ENCODE results near the gene RABL3. TPM values are rescaled to one million over a fixed set of nuclear protein-coding genes. Genes with fewer than 3 reads are reported as not detected.
A peak's percentile ranks its signal among the peaks of the same experiment; 100 is the strongest.
"Not testable (repeated sequence)": the region's sequence is repeated elsewhere in the genome, so short reads cannot be mapped to it uniquely, and the experiment has no call there.

The RABL3 gene
- polyA plus RNA-seq, 1 donor, result 20.4 TPM

- H3K4me3 ChIP-seq (ENCODE audit: low read length); DNase-seq; H3K36me3 ChIP-seq (ENCODE audit: control insufficient read depth, insufficient read depth, low read length); H3K27ac ChIP-seq (ENCODE audit: low read length); H3K27me3 ChIP-seq (ENCODE audit: control insufficient read depth, insufficient read depth, low read length); H3K9me3 ChIP-seq (ENCODE audit: control insufficient read depth, low read depth, low read length): not testable (repeated sequence)
- peaks cover 18% of the 10 kb centered on the region for H3K4me1 ChIP-seq (ENCODE audit: control insufficient read depth, insufficient read depth, low read length)
- no CpG with 5 or more reads among the region's 7 CpGs for WGBS (ENCODE audit: insufficient coverage, low lambda C conversion rate)
Observed at GRCh38 chr3:120677193-120677592, 65.1 kb downstream of the RABL3 start.

GRCh38 chr3:120673116-120673515 lies 69.2 kb downstream of the RABL3 start:
- Histone ChIP-seq H3K4me3 (ENCODE audit: low read length) (no peak overlapping the region), H3K36me3 (ENCODE audit: control insufficient read depth, insufficient read depth, low read length) (peaks cover 3% of the 10 kb centered on the region), H3K27me3 (ENCODE audit: control insufficient read depth, insufficient read depth, low read length) (no peaks in the 10 kb centered on the region), H3K9me3 (ENCODE audit: control insufficient read depth, low read depth, low read length) (no peaks in the 10 kb centered on the region), H3K4me1 (ENCODE audit: control insufficient read depth, insufficient read depth, low read length) (peaks cover 5% of the 10 kb centered on the region), H3K27ac (ENCODE audit: low read length) (no peak overlapping the region)
- no peak for DNase-seq
- 0% methylated on average over 1 of the region's 2 CpGs for WGBS (ENCODE audit: insufficient coverage, low lambda C conversion rate)

GRCh38 chr3:120670576-120670975 lies 71.7 kb downstream of the RABL3 start:
- Histone ChIP-seq H3K4me3 (ENCODE audit: low read length) (no peak overlapping the region), H3K4me1 (ENCODE audit: control insufficient read depth, insufficient read depth, low read length) (peaks cover 3% of the 10 kb centered on the region), H3K9me3 (ENCODE audit: control insufficient read depth, low read depth, low read length) (no peaks in the 10 kb centered on the region), H3K27ac (ENCODE audit: low read length) (no peak overlapping the region), H3K36me3 (ENCODE audit: control insufficient read depth, insufficient read depth, low read length) (peaks cover 3% of the 10 kb centered on the region), H3K27me3 (ENCODE audit: control insufficient read depth, insufficient read depth, low read length) (no peaks in the 10 kb centered on the region)
- DNase-seq, result no peak
- 100% methylated on average over 1 of the region's 2 CpGs for WGBS (ENCODE audit: insufficient coverage, low lambda C conversion rate)

- no peaks in the 10 kb centered on the region for H3K27me3 ChIP-seq (ENCODE audit: control insufficient read depth, insufficient read depth, low read length)
- no peak for DNase-seq
- H3K27ac ChIP-seq (ENCODE audit: low read length), result no peak overlapping the region
- no peaks in the 10 kb centered on the region for H3K9me3 ChIP-seq (ENCODE audit: control insufficient read depth, low read depth, low read length)
- H3K4me3 ChIP-seq (ENCODE audit: low read length), result no peak overlapping the region
- H3K36me3 ChIP-seq (ENCODE audit: control insufficient read depth, insufficient read depth, low read length), result no peaks in the 10 kb centered on the region
- peaks cover 5% of the 10 kb centered on the region for H3K4me1 ChIP-seq (ENCODE audit: control insufficient read depth, insufficient read depth, low read length)
Observed at GRCh38 chr3:120664926-120665325, 77.4 kb downstream of the RABL3 start.

GRCh38 chr3:120661945-120662344 lies 80.4 kb downstream of the RABL3 start:
- Histone ChIP-seq H3K4me3 (ENCODE audit: low read length) (no peak overlapping the region), H3K27ac (ENCODE audit: low read length) (no peak overlapping the region), H3K36me3 (ENCODE audit: control insufficient read depth, insufficient read depth, low read length) (no peaks in the 10 kb centered on the region), H3K9me3 (ENCODE audit: control insufficient read depth, low read depth, low read length) (peaks cover 5% of the 10 kb centered on the region), H3K4me1 (ENCODE audit: control insufficient read depth, insufficient read depth, low read length) (peaks cover 5% of the 10 kb centered on the region), H3K27me3 (ENCODE audit: control insufficient read depth, insufficient read depth, low read length) (no peaks in the 10 kb centered on the region)
- no CpG with 5 or more reads among the region's 5 CpGs for WGBS (ENCODE audit: insufficient coverage, low lambda C conversion rate)
- DNase-seq, result no peak

- peaks cover 5% of the 10 kb centered on the region for H3K4me1 ChIP-seq (ENCODE audit: control insufficient read depth, insufficient read depth, low read length)
- no peaks in the 10 kb centered on the region for H3K27me3 ChIP-seq (ENCODE audit: control insufficient read depth, insufficient read depth, low read length)
- no peak for DNase-seq
- WGBS (ENCODE audit: insufficient coverage, low lambda C conversion rate), result 36% methylated on average over 2 of the region's 2 CpGs
- no peak overlapping the region for H3K4me3 ChIP-seq (ENCODE audit: low read length)
- no peak overlapping the region for H3K27ac ChIP-seq (ENCODE audit: low read length)
- no peaks in the 10 kb centered on the region for H3K36me3 ChIP-seq (ENCODE audit: control insufficient read depth, insufficient read depth, low read length)
- peaks cover 5% of the 10 kb centered on the region for H3K9me3 ChIP-seq (ENCODE audit: control insufficient read depth, low read depth, low read length)
Observed at GRCh38 chr3:120661106-120661905, 81.0 kb downstream of the RABL3 start.

- Histone ChIP-seq H3K27me3 (ENCODE audit: control insufficient read depth, insufficient read depth, low read length) (no peaks in the 10 kb centered on the region), H3K4me3 (ENCODE audit: low read length) (no peak overlapping the region), H3K27ac (ENCODE audit: low read length) (no peak overlapping the region), H3K9me3 (ENCODE audit: control insufficient read depth, low read depth, low read length) (peaks cover 5% of the 10 kb centered on the region), H3K4me1 (ENCODE audit: control insufficient read depth, insufficient read depth, low read length) (no peaks in the 10 kb centered on the region), H3K36me3 (ENCODE audit: control insufficient read depth, insufficient read depth, low read length) (no peaks in the 10 kb centered on the region)
- no peak for DNase-seq
- WGBS (ENCODE audit: insufficient coverage, low lambda C conversion rate), result no CpG with 5 or more reads among the region's 2 CpGs
Observed at GRCh38 chr3:120659834-120660233, 82.5 kb downstream of the RABL3 start.

GRCh38 chr3:120659285-120659684 lies 83.0 kb downstream of the RABL3 start:
- no peaks in the 10 kb centered on the region for H3K36me3 ChIP-seq (ENCODE audit: control insufficient read depth, insufficient read depth, low read length)
- no peak for DNase-seq
- no peak overlapping the region for H3K27ac ChIP-seq (ENCODE audit: low read length)
- no peaks in the 10 kb centered on the region for H3K27me3 ChIP-seq (ENCODE audit: control insufficient read depth, insufficient read depth, low read length)
- peaks cover 5% of the 10 kb centered on the region for H3K9me3 ChIP-seq (ENCODE audit: control insufficient read depth, low read depth, low read length)
- H3K4me1 ChIP-seq (ENCODE audit: control insufficient read depth, insufficient read depth, low read length), result no peaks in the 10 kb centered on the region
- no peak overlapping the region for H3K4me3 ChIP-seq (ENCODE audit: low read length)
- WGBS (ENCODE audit: insufficient coverage, low lambda C conversion rate), result no CpG with 5 or more reads among the region's 1 CpG

- no peaks in the 10 kb centered on the region for H3K27me3 ChIP-seq (ENCODE audit: control insufficient read depth, insufficient read depth, low read length)
- no peak for DNase-seq
- peaks cover 8% of the 10 kb centered on the region for H3K4me1 ChIP-seq (ENCODE audit: control insufficient read depth, insufficient read depth, low read length)
- H3K9me3 ChIP-seq (ENCODE audit: control insufficient read depth, low read depth, low read length), result no peaks in the 10 kb centered on the region
- no peak overlapping the region for H3K27ac ChIP-seq (ENCODE audit: low read length)
- no CpG with 5 or more reads among the region's 5 CpGs for WGBS (ENCODE audit: insufficient coverage, low lambda C conversion rate)
- H3K36me3 ChIP-seq (ENCODE audit: control insufficient read depth, insufficient read depth, low read length), result peaks cover 2% of the 10 kb centered on the region
- no peak overlapping the region for H3K4me3 ChIP-seq (ENCODE audit: low read length)
Observed at GRCh38 chr3:120652896-120653545, 89.3 kb downstream of the RABL3 start.

GRCh38 chr3:120652281-120652680 lies 90.0 kb downstream of the RABL3 start:
- peaks cover 8% of the 10 kb centered on the region for H3K4me1 ChIP-seq (ENCODE audit: control insufficient read depth, insufficient read depth, low read length)
- H3K27me3 ChIP-seq (ENCODE audit: control insufficient read depth, insufficient read depth, low read length), result no peaks in the 10 kb centered on the region
- WGBS (ENCODE audit: insufficient coverage, low lambda C conversion rate), result no CpG with 5 or more reads among the region's 3 CpGs
- H3K4me3 ChIP-seq (ENCODE audit: low read length), result no peak overlapping the region
- H3K36me3 ChIP-seq (ENCODE audit: control insufficient read depth, insufficient read depth, low read length), result peaks cover 2% of the 10 kb centered on the region
- no peak overlapping the region for H3K27ac ChIP-seq (ENCODE audit: low read length)
- no peak for DNase-seq
- H3K9me3 ChIP-seq (ENCODE audit: control insufficient read depth, low read depth, low read length), result no peaks in the 10 kb centered on the region

GRCh38 chr3:120650311-120650710 lies 92.0 kb downstream of the RABL3 start:
- H3K27me3 ChIP-seq (ENCODE audit: control insufficient read depth, insufficient read depth, low read length), result no peaks in the 10 kb centered on the region
- no peaks in the 10 kb centered on the region for H3K9me3 ChIP-seq (ENCODE audit: control insufficient read depth, low read depth, low read length)
- H3K4me1 ChIP-seq (ENCODE audit: control insufficient read depth, insufficient read depth, low read length), result peaks cover 8% of the 10 kb centered on the region
- peak overlapping the region; percentile 74 for H3K27ac ChIP-seq (ENCODE audit: low read length)
- H3K4me3 ChIP-seq (ENCODE audit: low read length), result no peak overlapping the region
- no peak for DNase-seq
- WGBS (ENCODE audit: insufficient coverage, low lambda C conversion rate), result no CpG with 5 or more reads among the region's 2 CpGs
- peaks cover 2% of the 10 kb centered on the region for H3K36me3 ChIP-seq (ENCODE audit: control insufficient read depth, insufficient read depth, low read length)

Data from large intestine (tissue), 3 donors.